Measurements from ENCODE around the gene DCTN4.

DNA sequence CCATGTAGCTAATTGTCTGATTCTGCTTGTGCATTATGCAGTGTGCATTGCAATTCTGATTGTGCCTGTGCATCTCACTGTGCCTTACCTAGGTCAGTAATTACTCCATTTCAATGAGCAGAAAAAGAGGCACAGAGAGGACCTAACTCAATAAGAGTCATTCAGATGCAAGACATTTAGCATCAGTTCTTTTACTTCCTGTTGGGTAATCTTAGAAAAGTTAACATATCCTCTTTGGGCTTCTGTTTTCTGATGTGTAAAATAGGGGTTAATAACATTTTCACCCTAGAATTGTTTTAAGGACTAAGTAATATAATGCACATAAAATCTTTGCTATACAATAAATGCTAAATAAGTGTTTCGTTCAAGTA lies 7.0 kb upstream of the DCTN4 start:
- TF ChIP-seq, protein P1, sequence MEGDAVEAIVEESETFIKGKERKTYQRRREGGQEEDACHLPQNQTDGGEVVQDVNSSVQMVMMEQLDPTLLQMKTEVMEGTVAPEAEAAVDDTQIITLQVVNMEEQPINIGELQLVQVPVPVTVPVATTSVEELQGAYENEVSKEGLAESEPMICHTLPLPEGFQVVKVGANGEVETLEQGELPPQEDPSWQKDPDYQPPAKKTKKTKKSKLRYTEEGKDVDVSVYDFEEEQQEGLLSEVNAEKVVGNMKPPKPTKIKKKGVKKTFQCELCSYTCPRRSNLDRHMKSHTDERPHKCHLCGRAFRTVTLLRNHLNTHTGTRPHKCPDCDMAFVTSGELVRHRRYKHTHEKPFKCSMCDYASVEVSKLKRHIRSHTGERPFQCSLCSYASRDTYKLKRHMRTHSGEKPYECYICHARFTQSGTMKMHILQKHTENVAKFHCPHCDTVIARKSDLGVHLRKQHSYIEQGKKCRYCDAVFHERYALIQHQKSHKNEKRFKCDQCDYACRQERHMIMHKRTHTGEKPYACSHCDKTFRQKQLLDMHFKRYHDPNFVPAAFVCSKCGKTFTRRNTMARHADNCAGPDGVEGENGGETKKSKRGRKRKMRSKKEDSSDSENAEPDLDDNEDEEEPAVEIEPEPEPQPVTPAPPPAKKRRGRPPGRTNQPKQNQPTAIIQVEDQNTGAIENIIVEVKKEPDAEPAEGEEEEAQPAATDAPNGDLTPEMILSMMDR (IDR thresholded peaks at IDR 0.05; ENCODE audit: low read depth, low read length), result no peak
- no peak for TF ChIP-seq POLR2A (IDR thresholded peaks at IDR 0.05; ENCODE audit: extremely low read depth, insufficient read length)
- TF ChIP-seq, protein P2, sequence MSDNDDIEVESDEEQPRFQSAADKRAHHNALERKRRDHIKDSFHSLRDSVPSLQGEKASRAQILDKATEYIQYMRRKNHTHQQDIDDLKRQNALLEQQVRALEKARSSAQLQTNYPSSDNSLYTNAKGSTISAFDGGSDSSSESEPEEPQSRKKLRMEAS (IDR thresholded peaks at IDR 0.05; ENCODE audit: low read depth, low read length), result no peak
